HCT116 (cell line): ENCODE measurements around the gene RASGRP2.

Experiments
- ELF1 ChIP-seq: IDR thresholded peaks from 2 replicates; pipeline ENCODE4 v1.6.1; 2012; ENCODE audit warnings: low read depth, borderline replicate concordance
- EZH2 ChIP-seq: fragments of 200-600 bp; sonication (generic); IDR thresholded peaks from 2 replicates; pipeline ENCODE4 v1.6.1; 2017; ENCODE audit warnings: antibody characterized with exemption, mixed run types
- RAD21 ChIP-seq: IDR thresholded peaks from 2 replicates; pipeline ENCODE4 v1.6.1; 2012; ENCODE audit warnings: low read depth, mild to moderate bottlenecking
- ZBTB33 ChIP-seq: IDR thresholded peaks from 2 replicates; pipeline ENCODE4 v1.6.1; 2011; ENCODE audit warnings: mild to moderate bottlenecking, low read length, moderate library complexity; ENCODE audit not compliant: insufficient replicate concordance; ENCODE audit errors: extremely low read depth

- no peak for TF ChIP-seq RAD21
- no peak for TF ChIP-seq EZH2
- no peak for TF ChIP-seq ZBTB33
- no peak for TF ChIP-seq ELF1
These were observed 19.6 kb upstream of the RASGRP2 start for GRCh38 chr11:64763526-64764039.
